Endothelial cell (in vitro differentiated cells): ENCODE measurements around the gene CRLF1. TPM values are rescaled to one million over a fixed set of nuclear protein-coding genes. Genes with fewer than 3 reads are reported as not detected.

Source experiments
- DNase-seq: peaks from one replicate; pipeline ENCODE4 v3.0.0; 2021; ENCODE audit warnings: low spot score
- H3K27ac Mint-ChIP-seq: one replicate; pipeline ENCODE4 v1.8.0; 2021; ENCODE audit warnings: mixed read lengths, inconsistent platforms; ENCODE audit not compliant: unreplicated experiment
- H3K27me3 Mint-ChIP-seq: one replicate; pipeline ENCODE4 v1.8.0; 2021; ENCODE audit warnings: mild to moderate bottlenecking, moderate library complexity, mixed read lengths, inconsistent platforms; ENCODE audit not compliant: unreplicated experiment
- H3K36me3 Mint-ChIP-seq: one replicate; pipeline ENCODE4 v1.8.0; 2021; ENCODE audit warnings: mild to moderate bottlenecking, low read depth, mixed read lengths, inconsistent platforms; ENCODE audit not compliant: unreplicated experiment
- H3K4me1 Mint-ChIP-seq: one replicate; pipeline ENCODE4 v1.8.0; 2021; ENCODE audit warnings: mild to moderate bottlenecking, mixed read lengths, inconsistent platforms; ENCODE audit not compliant: unreplicated experiment
- H3K4me3 Mint-ChIP-seq: one replicate; pipeline ENCODE4 v1.8.0; 2021; ENCODE audit warnings: mild to moderate bottlenecking, mixed read lengths, inconsistent platforms; ENCODE audit not compliant: unreplicated experiment
- H3K9me3 Mint-ChIP-seq: one replicate; pipeline ENCODE4 v1.8.0; 2021; ENCODE audit warnings: mixed read lengths, inconsistent platforms; ENCODE audit not compliant: unreplicated experiment
- CTCF ChIP-seq: fragments of 200-600 bp; sonication (generic); IDR thresholded peaks from one replicate; pipeline ENCODE4 v1.5.0; 2021; ENCODE audit warnings: antibody characterized with exemption; ENCODE audit not compliant: unreplicated experiment
- total RNA-seq: library from RNA; stranded (reverse); fragmentation: NEBNext Ultra II Directional; extraction: Animal tissue kit (Norgen Biotek cat#: 25700); gene quantifications from one replicate; pipeline ENCODE4 v1.2.1, GENCODE V29; 2021; ENCODE audit not compliant: unreplicated experiment

The CRLF1 gene
- total RNA-seq, 1 donor from 2014 or later: 0.74 TPM

- DNase-seq: no peak
- Mint-ChIP-seq H3K4me1 (peaks cover 3% of the 10 kb centered on the region), H3K27me3 (peaks cover 15% of the 10 kb centered on the region), H3K36me3 (peaks cover 5% of the 10 kb centered on the region), H3K9me3 (no peaks in the 10 kb centered on the region), H3K27ac (no peak overlapping the region), H3K4me3 (no peak overlapping the region)
- no peak for TF ChIP-seq CTCF
These were observed 11.0 kb upstream of the CRLF1 start for GRCh38 chr19:18617562-18617961.

- H3K9me3 Mint-ChIP-seq: no peaks in the 10 kb centered on the region
- no peak overlapping the region for H3K4me3 Mint-ChIP-seq
- peaks cover 18% of the 10 kb centered on the region for H3K27me3 Mint-ChIP-seq
- DNase-seq: no peak
- no peak overlapping the region for H3K27ac Mint-ChIP-seq
- peaks cover 6% of the 10 kb centered on the region for H3K4me1 Mint-ChIP-seq
- peaks cover 5% of the 10 kb centered on the region for H3K36me3 Mint-ChIP-seq
- TF ChIP-seq CTCF: no peak
These were observed 9.4 kb upstream of the CRLF1 start for GRCh38 chr19:18616023-18616422.

- peaks cover 6% of the 10 kb centered on the region for H3K36me3 Mint-ChIP-seq
- TF ChIP-seq CTCF: no peak
- H3K9me3 Mint-ChIP-seq: no peaks in the 10 kb centered on the region
- no peak overlapping the region for H3K27ac Mint-ChIP-seq
- H3K27me3 Mint-ChIP-seq: peaks cover 24% of the 10 kb centered on the region
- no peak overlapping the region for H3K4me3 Mint-ChIP-seq
- DNase-seq: no peak
- H3K4me1 Mint-ChIP-seq: peaks cover 8% of the 10 kb centered on the region
These were observed 7.1 kb upstream of the CRLF1 start for GRCh38 chr19:18613589-18614234.

GRCh38 chr19:18612772-18613588 lies 6.4 kb upstream of the CRLF1 start, which contains the start of gene TMEM59L:
TSS of gene TMEM59L (plus strand) at chr19:18612870. CDS start at chr19:18612959, 89 bp downstream.
- Mint-ChIP-seq H3K4me3 (no peak within 1 kb of the TSS), H3K9me3 (no peaks in the 10 kb centered on the region), H3K36me3 (peaks cover 9% of the 10 kb centered on the region), H3K4me1 (peaks cover 10% of the 10 kb centered on the region), H3K27ac (no peak within 1 kb of the TSS), H3K27me3 (peaks cover 27% of the 10 kb centered on the region)
- no peak for TF ChIP-seq CTCF
- no peak for DNase-seq
